ENCODE data around the gene SCRN1.

DNA sequence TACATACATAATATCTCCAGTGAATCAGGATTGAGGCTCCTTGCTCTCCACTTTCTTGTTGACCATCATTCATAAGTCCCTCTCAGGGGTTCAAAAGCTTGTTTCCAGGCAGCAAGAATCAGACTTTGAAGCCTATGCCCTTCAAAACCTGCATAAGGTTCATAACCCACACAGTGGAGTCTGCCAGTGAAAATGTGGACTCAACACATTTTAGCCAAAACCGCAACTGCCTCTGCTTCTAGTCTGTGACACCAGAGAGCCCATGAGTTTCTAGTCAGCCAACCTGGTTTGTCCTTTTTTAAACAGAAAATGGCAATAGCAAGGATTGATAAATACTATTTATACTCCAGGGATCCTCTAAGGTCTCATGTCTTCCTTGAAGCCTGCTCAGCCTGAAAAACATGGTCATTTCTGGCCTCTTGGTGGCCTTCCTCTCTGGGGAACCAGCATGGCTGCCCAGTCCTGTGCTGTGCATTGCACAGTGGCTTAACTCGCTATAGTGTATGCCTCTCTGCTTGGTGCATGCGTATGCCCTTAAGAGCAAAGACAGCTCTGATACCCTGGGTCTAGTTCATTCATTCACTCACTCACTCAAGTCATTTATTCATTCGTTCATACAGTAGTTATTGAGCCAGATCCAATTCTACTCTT is 115.8 kb downstream of the SCRN1 start:
- TF ChIP-seq POLR2AphosphoS5 (IDR thresholded peaks at IDR 0.05; ENCODE audit: low read depth, low read length) (no peak), POLR2A (IDR thresholded peaks at IDR 0.05; ENCODE audit: low read depth, low read length) (no peak), TAF1 (IDR thresholded peaks at IDR 0.05; ENCODE audit: low read depth, low read length) (no peak), SPI1 (IDR thresholded peaks at IDR 0.05; ENCODE audit: low read depth, low read length) (no peak), POU2F2 (IDR thresholded peaks at IDR 0.05; ENCODE audit: low read depth, low read length) (no peak)

Data from GM12891 (cell line).